A549 (cell line): Measurements from ENCODE around the gene MAST2.
"Not testable (repeated sequence)": the region's sequence is repeated elsewhere in the genome, so short reads cannot be mapped to it uniquely, and the experiment has no call there.

ENCODE experiments used
- CTCF ChIP-seq: fragments of >200 bp; sonication (Bioruptor Twin); formaldehyde crosslinking; IDR thresholded peaks from 3 replicates; pipeline ENCODE4 v1.5.1; 2016
- ELK1 ChIP-seq: fragments of 150-350 bp; IDR thresholded peaks from 2 replicates; pipeline ENCODE4 v1.6.1; 2014; ENCODE audit warnings: low read depth, mild to moderate bottlenecking, low read length
- KDM1A ChIP-seq: fragments of 200-600 bp; sonication (generic); IDR thresholded peaks from 2 replicates; pipeline ENCODE4 v1.6.1; 2016; ENCODE audit warnings: low read depth, mild to moderate bottlenecking
- NFE2L2 ChIP-seq: fragments of 150-350 bp; conservative IDR thresholded peaks from 2 replicates; pipeline ENCODE4 v1.6.1; 2014; ENCODE audit warnings: low read length
- ZNF302 ChIP-seq: fragments of 250-450 bp; sonication (Bioruptor Pico); IDR thresholded peaks from 2 replicates; pipeline ENCODE4 v1.9.0; 2021; ENCODE audit warnings: inconsistent platforms, mild to moderate bottlenecking, moderate library complexity

- TF ChIP-seq KDM1A; CTCF; NFE2L2; ZNF302 (CRISPR knock-in tag); ELK1: not testable (repeated sequence)
These were observed 128.8 kb downstream of the MAST2 start for GRCh38 chr1:45932205-45932604.
